Stimulated activated naive CD8-positive, alpha-beta T cell treated with anti-CD3 and anti-CD28 coated beads, Interleukin-15, amount 100 ng/mL, for 72 hours (primary cell): ENCODE data around the gene TJAP1.
"Not testable (repeated sequence)": the region's sequence is repeated elsewhere in the genome, so short reads cannot be mapped to it uniquely, and the experiment has no call there.

Source experiments
- ATAC-seq: fragments of 150-1000 bp; cut with Tn5 transposase; 2 replicates; pipeline ENCODE4 v1.10.0; 2021; ENCODE audit warnings: mild to moderate bottlenecking, moderate library complexity
- DNase-seq, 2 donors: peaks; one replicate each; pipeline ENCODE4 v3.0.0; 2021 to 2022
- H3K27ac Mint-ChIP-seq, 2 donors: one replicate each; pipeline ENCODE4 v1.8.0; 2022; ENCODE audit warnings: mild to moderate bottlenecking in 2 of 2, mixed read lengths in 2 of 2, moderate library complexity in 2 of 2
- H3K27me3 Mint-ChIP-seq: one replicate; pipeline ENCODE4 v1.8.0; 2022; ENCODE audit warnings: mixed read lengths
- H3K4me1 Mint-ChIP-seq: one replicate; pipeline ENCODE4 v1.8.0; 2022; ENCODE audit warnings: mild to moderate bottlenecking, mixed read lengths
- H3K4me3 Mint-ChIP-seq, 2 donors: one replicate each; pipeline ENCODE4 v1.8.0; 2022; ENCODE audit warnings: mild to moderate bottlenecking in 2 of 2, mixed read lengths in 2 of 2, moderate library complexity in 1 of 2
- H3K9me3 Mint-ChIP-seq, 2 donors: one replicate each; pipeline ENCODE4 v1.8.0; 2022; ENCODE audit warnings: mixed read lengths in 2 of 2

Gene TJAP1

GRCh38 chr6:43461936-43462335 lies 15.4 kb upstream of the TJAP1 start:
- Mint-ChIP-seq H3K27me3 (peaks cover 33% of the 10 kb centered on the region), H3K4me3 (no peak overlapping the region), H3K9me3 (peaks cover under 1 to 2% of the 10 kb centered on the region in 2 donors), H3K27ac (no peak overlapping the region), H3K4me1 (peaks cover 1% of the 10 kb centered on the region)
- DNase-seq = no peak
- ATAC-seq = no peak

GRCh38 chr6:43464337-43464736 lies 13.0 kb upstream of the TJAP1 start:
- DNase-seq (no peak), ATAC-seq (no peak)
- Mint-ChIP-seq H3K4me1 (no peaks in the 10 kb centered on the region), H3K9me3 (no peaks in the 10 kb centered on the region), H3K27ac (no peak overlapping the region), H3K4me3 (no peak overlapping the region), H3K27me3 (peaks cover 43% of the 10 kb centered on the region)

- Mint-ChIP-seq H3K4me1 (no peaks in the 10 kb centered on the region), H3K9me3 (no peaks in the 10 kb centered on the region), H3K4me3 (no peak overlapping the region), H3K27ac (no peak overlapping the region), H3K27me3 (peaks cover 47% of the 10 kb centered on the region)
- DNase-seq = no peak
- ATAC-seq = no peak
Measured at GRCh38 chr6:43465948-43466347, 11.4 kb upstream of the TJAP1 start.

- H3K4me3 Mint-ChIP-seq, H3K9me3 Mint-ChIP-seq, DNase-seq, H3K27ac Mint-ChIP-seq, H3K4me1 Mint-ChIP-seq, ATAC-seq: not testable (repeated sequence)
- H3K27me3 Mint-ChIP-seq = peaks cover 41% of the 10 kb centered on the region
Measured at GRCh38 chr6:43467265-43467664, 10.1 kb upstream of the TJAP1 start.

GRCh38 chr6:43467752-43468151 lies 9.6 kb upstream of the TJAP1 start:
- H3K4me1 Mint-ChIP-seq = no peaks in the 10 kb centered on the region
- H3K27ac Mint-ChIP-seq = peak overlapping the region in 1 of 2 donors; percentile 7
- H3K4me3 Mint-ChIP-seq = no peak overlapping the region
- ATAC-seq = no peak
- peaks cover 36% of the 10 kb centered on the region for H3K27me3 Mint-ChIP-seq
- DNase-seq = no peak
- H3K9me3 Mint-ChIP-seq = no peaks in the 10 kb centered on the region

- ATAC-seq = no peak
- DNase-seq = no peak
- H3K4me3 Mint-ChIP-seq = no peak overlapping the region
- peaks cover 32% of the 10 kb centered on the region for H3K27me3 Mint-ChIP-seq
- H3K9me3 Mint-ChIP-seq = no peaks in the 10 kb centered on the region
- no peaks in the 10 kb centered on the region for H3K4me1 Mint-ChIP-seq
- H3K27ac Mint-ChIP-seq = no peak overlapping the region
Measured at GRCh38 chr6:43468240-43468639, 9.1 kb upstream of the TJAP1 start.

GRCh38 chr6:43468748-43469681 lies 8.4 kb upstream of the TJAP1 start:
- Mint-ChIP-seq H3K27ac (no peak overlapping the region), H3K4me1 (no peaks in the 10 kb centered on the region), H3K9me3 (no peaks in the 10 kb centered on the region), H3K4me3 (no peak overlapping the region), H3K27me3 (peaks cover 28% of the 10 kb centered on the region)
- ATAC-seq = no peak
- no peak for DNase-seq

- ATAC-seq = no peak
- H3K4me1 Mint-ChIP-seq = no peaks in the 10 kb centered on the region
Measured at GRCh38 chr6:43469947-43470346, 7.4 kb upstream of the TJAP1 start.

GRCh38 chr6:43471399-43471798 lies 6.0 kb upstream of the TJAP1 start:
- H3K27me3 Mint-ChIP-seq = peaks cover 27% of the 10 kb centered on the region
- DNase-seq (no peak), ATAC-seq (no peak)
- H3K4me3 Mint-ChIP-seq = no peak overlapping the region
- H3K4me1 Mint-ChIP-seq = peaks cover under 1% of the 10 kb centered on the region
- H3K9me3 Mint-ChIP-seq = no peaks in the 10 kb centered on the region
- no peak overlapping the region for H3K27ac Mint-ChIP-seq

More at GRCh38 chr6:43469947-43470346, 7.4 kb upstream of the TJAP1 start:
- Mint-ChIP-seq H3K4me3 (no peak overlapping the region), H3K9me3 (no peaks in the 10 kb centered on the region), H3K27me3 (peaks cover 28% of the 10 kb centered on the region), H3K27ac (no peak overlapping the region)
- no peak for DNase-seq

GRCh38 chr6:43472515-43472914 lies 4.9 kb upstream of the TJAP1 start:
- no peak overlapping the region for H3K4me3 Mint-ChIP-seq
- no peak for ATAC-seq
- H3K27ac Mint-ChIP-seq = no peak overlapping the region
- H3K4me1 Mint-ChIP-seq = peaks cover 12% of the 10 kb centered on the region
- H3K9me3 Mint-ChIP-seq = no peaks in the 10 kb centered on the region
- DNase-seq = no peak
- peaks cover 16% of the 10 kb centered on the region for H3K27me3 Mint-ChIP-seq

GRCh38 chr6:43475516-43475915 lies 1.9 kb upstream of the TJAP1 start:
- no peaks in the 10 kb centered on the region for H3K9me3 Mint-ChIP-seq
- no peak for DNase-seq
- no peak for ATAC-seq
- H3K27ac Mint-ChIP-seq = no peak overlapping the region
- H3K4me3 Mint-ChIP-seq = no peak overlapping the region
- peaks cover 32% of the 10 kb centered on the region for H3K4me1 Mint-ChIP-seq
- H3K27me3 Mint-ChIP-seq = peaks cover 10% of the 10 kb centered on the region

- Mint-ChIP-seq H3K9me3 (no peaks in the 10 kb centered on the region), H3K27ac (peak overlapping the region; percentile 99 to 100), H3K4me1 (peaks cover 42% of the 10 kb centered on the region), H3K27me3 (no peaks in the 10 kb centered on the region), H3K4me3 (peak overlapping the region; percentile 96 to 100)
- DNase-seq (no peak), ATAC-seq (peak; percentile 47)
Measured at GRCh38 chr6:43476746-43477145, 624 bp upstream of the TJAP1 start.

- peak; percentile 4 for ATAC-seq
- Mint-ChIP-seq H3K9me3 (no peaks in the 10 kb centered on the region), H3K27ac (peak overlapping the region; percentile 99 to 100), H3K4me3 (peak overlapping the region; percentile 96 to 100), H3K27me3 (no peaks in the 10 kb centered on the region), H3K4me1 (peaks cover 50% of the 10 kb centered on the region)
- DNase-seq = peak; percentile 8 to 12
Measured at GRCh38 chr6:43478008-43478372, 620 bp downstream of the TJAP1 start.

- Mint-ChIP-seq H3K4me1 (peaks cover 56% of the 10 kb centered on the region), H3K27ac (peak overlapping the region in 1 of 2 donors; percentile 54), H3K9me3 (no peaks in the 10 kb centered on the region), H3K27me3 (no peaks in the 10 kb centered on the region), H3K4me3 (no peak overlapping the region)
- DNase-seq = peak in 1 of 2 donors; percentile 33
- peak; percentile 50 for ATAC-seq
Measured at GRCh38 chr6:43481075-43481474, 3.7 kb downstream of the TJAP1 start.

- no peaks in the 10 kb centered on the region for H3K27me3 Mint-ChIP-seq
- no peak for DNase-seq
- peak overlapping the region in 1 of 2 donors; percentile 42 for H3K27ac Mint-ChIP-seq
- H3K4me1 Mint-ChIP-seq = peaks cover 52% of the 10 kb centered on the region
- peak overlapping the region in 1 of 2 donors; percentile 18 for H3K4me3 Mint-ChIP-seq
- H3K9me3 Mint-ChIP-seq = no peaks in the 10 kb centered on the region
- peak; percentile 40 for ATAC-seq
Measured at GRCh38 chr6:43481591-43482236, 4.3 kb downstream of the TJAP1 start.

- peak overlapping the region in 1 of 2 donors; percentile 88 for H3K27ac Mint-ChIP-seq
- no peaks in the 10 kb centered on the region for H3K27me3 Mint-ChIP-seq
- ATAC-seq (no peak), DNase-seq (no peak)
- H3K4me3 Mint-ChIP-seq = no peak overlapping the region
- peaks cover 21% of the 10 kb centered on the region for H3K4me1 Mint-ChIP-seq
- H3K9me3 Mint-ChIP-seq = no peaks in the 10 kb centered on the region
Measured at GRCh38 chr6:43488667-43489276, 11.4 kb downstream of the TJAP1 start.
